ENCODE results near the gene CLIC3.

DNA sequence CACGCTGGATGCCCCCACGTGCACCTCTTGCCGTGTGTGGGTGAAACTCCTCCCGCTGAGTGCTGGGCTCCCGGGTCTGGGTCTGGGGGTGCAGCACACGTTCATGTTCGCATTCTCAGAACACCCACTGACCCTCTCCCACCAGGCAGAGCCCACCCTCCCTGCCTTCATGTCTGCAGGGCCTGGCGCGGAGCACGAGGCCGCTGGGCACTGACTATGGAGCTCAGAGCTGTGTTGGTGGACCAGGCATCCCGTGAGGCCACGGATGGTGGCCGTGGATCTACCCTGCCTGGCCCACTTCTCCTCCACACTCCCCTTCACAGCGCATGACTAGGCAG, 35.5 kb downstream of the CLIC3 start:
- TF ChIP-seq, protein P1, sequence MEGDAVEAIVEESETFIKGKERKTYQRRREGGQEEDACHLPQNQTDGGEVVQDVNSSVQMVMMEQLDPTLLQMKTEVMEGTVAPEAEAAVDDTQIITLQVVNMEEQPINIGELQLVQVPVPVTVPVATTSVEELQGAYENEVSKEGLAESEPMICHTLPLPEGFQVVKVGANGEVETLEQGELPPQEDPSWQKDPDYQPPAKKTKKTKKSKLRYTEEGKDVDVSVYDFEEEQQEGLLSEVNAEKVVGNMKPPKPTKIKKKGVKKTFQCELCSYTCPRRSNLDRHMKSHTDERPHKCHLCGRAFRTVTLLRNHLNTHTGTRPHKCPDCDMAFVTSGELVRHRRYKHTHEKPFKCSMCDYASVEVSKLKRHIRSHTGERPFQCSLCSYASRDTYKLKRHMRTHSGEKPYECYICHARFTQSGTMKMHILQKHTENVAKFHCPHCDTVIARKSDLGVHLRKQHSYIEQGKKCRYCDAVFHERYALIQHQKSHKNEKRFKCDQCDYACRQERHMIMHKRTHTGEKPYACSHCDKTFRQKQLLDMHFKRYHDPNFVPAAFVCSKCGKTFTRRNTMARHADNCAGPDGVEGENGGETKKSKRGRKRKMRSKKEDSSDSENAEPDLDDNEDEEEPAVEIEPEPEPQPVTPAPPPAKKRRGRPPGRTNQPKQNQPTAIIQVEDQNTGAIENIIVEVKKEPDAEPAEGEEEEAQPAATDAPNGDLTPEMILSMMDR (conservative IDR thresholded peaks at IDR 0.05): no peak
- no peak for TF ChIP-seq EZH2 (IDR thresholded peaks at IDR 0.05; ENCODE audit: low read depth)
